Left ventricle myocardium inferior (tissue), 1 donor: Measurements from ENCODE around the gene GPN1. TPM values are rescaled to one million over a fixed set of nuclear protein-coding genes. Genes with fewer than 3 reads are reported as not detected.

Experiments used
- DNase-seq: peaks from one replicate; pipeline ENCODE4 v3.0.0-alpha.2; 2020
- H3K27ac ChIP-seq: fragments of 200-600 bp; replicated peaks from 2 replicates; pipeline ENCODE4 v1.8.0; 2021
- H3K27me3 ChIP-seq: fragments of 200-600 bp; 2 replicates; pipeline ENCODE4 v1.8.0; 2021; ENCODE audit warnings: low read depth
- H3K36me3 ChIP-seq: fragments of 200-600 bp; 2 replicates; pipeline ENCODE4 v1.8.0; 2021
- H3K4me1 ChIP-seq: fragments of 200-600 bp; 2 replicates; pipeline ENCODE4 v1.8.0; 2021
- H3K4me3 ChIP-seq: fragments of 200-600 bp; 2 replicates; pipeline ENCODE4 v1.8.0; 2021; ENCODE audit warnings: mild to moderate bottlenecking, moderate library complexity
- H3K9me3 ChIP-seq: fragments of 200-600 bp; replicated peaks from 2 replicates; pipeline ENCODE4 v1.8.0; 2021
- intact Hi-C: fragments of 100-400 bp; cut with micrococcal nuclease; formaldehyde crosslinking; loops from one replicate; pipeline ENCODE4 v1.11.0; 2022
- long read RNA-seq: library from polyadenylated mRNA; unstranded; transcript quantifications from one replicate; pipeline ENCODE4 v2.0.0, GENCODE V29; 2021
- total RNA-seq: library from RNA; stranded (reverse); fragmentation: NEBNext Ultra II Directional; extraction: Animal tissue kit (Norgen Biotek cat#: 25700); gene quantifications from one replicate; pipeline ENCODE4 v1.2.1, GENCODE V29; 2021
- TF ChIP-seq, protein P1 (sequence below): fragments of 200-600 bp; IDR thresholded peaks from 2 replicates; pipeline ENCODE4 v1.8.0; 2021; ENCODE audit warnings: antibody characterized with exemption, mild to moderate bottlenecking, borderline replicate concordance
- donor health status: DM: no; HTN: yes; CAD: no; lungs with severe emphysema.

Gene GPN1
- total RNA-seq, result 16.6 TPM
- long read RNA-seq, transcript GPN1-212 (14 exons, 1,832 nt), result major isoform, 29 of 35 reads
- long read RNA-seq, partial matches to known transcripts, result 1 of 35 reads
- long read RNA-seq, other reads (novel, unspliced or antisense), result 5 of 35 reads

GRCh38 chr2:27628767-27629709, at the start of gene GPN1, which contains the start of gene CCDC121:
GPN1 (plus strand) TSS chr2:27629050; CDS start chr2:27629059, 9 bp downstream.
CCDC121 (minus strand) TSS chr2:27629012; CDS start chr2:27627799, 1,213 bp downstream.
- peak within 1 kb of the TSS; percentile 82 for H3K27ac ChIP-seq
- H3K27me3 ChIP-seq, result no peaks in the 10 kb centered on the region
- TF ChIP-seq, protein P1, sequence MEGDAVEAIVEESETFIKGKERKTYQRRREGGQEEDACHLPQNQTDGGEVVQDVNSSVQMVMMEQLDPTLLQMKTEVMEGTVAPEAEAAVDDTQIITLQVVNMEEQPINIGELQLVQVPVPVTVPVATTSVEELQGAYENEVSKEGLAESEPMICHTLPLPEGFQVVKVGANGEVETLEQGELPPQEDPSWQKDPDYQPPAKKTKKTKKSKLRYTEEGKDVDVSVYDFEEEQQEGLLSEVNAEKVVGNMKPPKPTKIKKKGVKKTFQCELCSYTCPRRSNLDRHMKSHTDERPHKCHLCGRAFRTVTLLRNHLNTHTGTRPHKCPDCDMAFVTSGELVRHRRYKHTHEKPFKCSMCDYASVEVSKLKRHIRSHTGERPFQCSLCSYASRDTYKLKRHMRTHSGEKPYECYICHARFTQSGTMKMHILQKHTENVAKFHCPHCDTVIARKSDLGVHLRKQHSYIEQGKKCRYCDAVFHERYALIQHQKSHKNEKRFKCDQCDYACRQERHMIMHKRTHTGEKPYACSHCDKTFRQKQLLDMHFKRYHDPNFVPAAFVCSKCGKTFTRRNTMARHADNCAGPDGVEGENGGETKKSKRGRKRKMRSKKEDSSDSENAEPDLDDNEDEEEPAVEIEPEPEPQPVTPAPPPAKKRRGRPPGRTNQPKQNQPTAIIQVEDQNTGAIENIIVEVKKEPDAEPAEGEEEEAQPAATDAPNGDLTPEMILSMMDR, result no peak
- intact Hi-C loops, result no loop called here
- peaks cover 44% of the 10 kb centered on the region for H3K4me1 ChIP-seq
- H3K4me3 ChIP-seq, result peak within 1 kb of the TSS; percentile 85
- H3K9me3 ChIP-seq, result no peaks in the 10 kb centered on the region
- H3K36me3 ChIP-seq, result peaks cover 40% of the 10 kb centered on the region
- peak; percentile 83 for DNase-seq

GRCh38 chr2:27581417-27582128, 47.3 kb upstream of the GPN1 start:
- H3K9me3 ChIP-seq, result peaks cover 38% of the 10 kb centered on the region
- H3K27me3 ChIP-seq, result no peaks in the 10 kb centered on the region
- no peaks in the 10 kb centered on the region for H3K36me3 ChIP-seq
- no peak overlapping the region for H3K4me3 ChIP-seq
- TF ChIP-seq, protein P1, result no peak
- peak overlapping the region; percentile 67 for H3K27ac ChIP-seq
- peaks cover 30% of the 10 kb centered on the region for H3K4me1 ChIP-seq
- intact Hi-C loops, result no loop called here
- no peak for DNase-seq

DNA sequence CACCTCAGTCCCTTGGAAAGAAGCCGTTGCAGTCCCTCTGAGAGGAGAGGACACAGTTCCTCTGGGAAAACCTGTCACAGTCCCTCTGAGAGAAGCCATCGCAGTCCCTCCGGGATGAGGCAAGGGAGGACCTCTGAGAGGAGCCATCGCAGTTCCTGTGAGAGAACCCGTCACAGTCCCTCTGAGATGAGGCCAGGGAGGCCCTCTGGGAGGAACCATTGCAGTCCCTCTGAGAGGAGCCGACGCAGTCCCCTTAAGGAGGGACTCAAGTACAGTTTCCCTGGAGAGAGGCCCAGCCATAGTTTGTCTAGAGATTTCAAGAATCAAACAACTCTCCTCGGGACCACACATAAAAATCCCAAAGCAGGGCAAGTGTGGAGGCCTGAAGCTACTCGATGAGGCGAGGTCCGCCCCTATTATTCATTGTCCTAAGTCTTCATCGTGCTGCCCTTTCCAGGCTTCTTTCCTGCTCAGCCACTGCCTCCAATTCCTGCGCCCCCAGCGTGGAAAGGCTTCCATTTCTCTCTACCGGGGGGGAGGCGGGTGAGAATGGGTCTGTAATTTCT, 46.6 kb upstream of the GPN1 start:
- no peak for DNase-seq
- Histone ChIP-seq H3K36me3 (no peaks in the 10 kb centered on the region), H3K9me3 (peaks cover 32% of the 10 kb centered on the region), H3K27ac (peak overlapping the region; percentile 67), H3K4me3 (peak overlapping the region; percentile 77), H3K4me1 (peaks cover 30% of the 10 kb centered on the region), H3K27me3 (no peaks in the 10 kb centered on the region)
- TF ChIP-seq, protein P1, result no peak
- intact Hi-C loops, result no loop called here

DNA sequence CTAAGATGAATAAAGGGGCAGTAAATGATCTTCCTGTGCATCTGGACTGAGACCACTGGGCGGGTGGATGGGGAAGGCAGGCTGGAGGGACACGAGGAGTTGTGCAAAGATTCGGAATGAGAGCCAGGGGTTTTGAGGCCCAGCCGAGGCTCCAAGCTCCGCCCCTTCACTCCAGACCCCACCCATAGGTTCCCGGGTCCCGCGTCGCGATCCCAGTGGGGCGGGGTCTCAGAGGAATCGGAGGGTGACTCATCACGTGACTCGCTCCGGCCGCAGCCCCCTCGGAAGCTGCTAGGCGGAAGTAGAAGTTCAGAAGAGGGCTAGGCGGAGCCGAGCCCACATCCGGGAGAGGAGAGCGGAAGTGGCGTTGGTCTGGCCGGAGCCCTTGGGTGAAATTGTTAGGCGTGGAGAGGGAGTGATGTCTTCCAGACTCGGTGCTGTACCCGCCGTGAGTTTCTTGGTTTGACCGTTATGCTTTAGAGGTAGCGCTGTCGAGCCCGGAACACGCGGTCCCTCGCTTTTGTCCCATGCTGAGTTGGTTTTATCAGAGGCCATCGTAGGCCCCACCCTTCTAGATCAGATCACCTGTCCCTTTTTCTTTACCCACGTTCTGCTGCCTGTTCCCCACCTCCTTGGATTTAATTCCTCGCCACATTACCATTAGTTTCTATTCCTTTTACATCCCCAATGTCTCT, 46.0 kb upstream of the GPN1 start, which contains the start of gene ZNF512:
ZNF512 (plus strand) TSS at position 348 of the 695 bp plus-strand sequence; CDS start at position 419, 71 bp downstream.
- intact Hi-C loops, result no loop called here
- peaks cover 30% of the 10 kb centered on the region for H3K4me1 ChIP-seq
- TF ChIP-seq, protein P1, result no peak
- H3K4me3 ChIP-seq, result peak within 1 kb of the TSS; percentile 77
- peak; percentile 86 for DNase-seq
- no peaks in the 10 kb centered on the region for H3K36me3 ChIP-seq
- peak within 1 kb of the TSS; percentile 67 for H3K27ac ChIP-seq
- H3K27me3 ChIP-seq, result no peaks in the 10 kb centered on the region
- H3K9me3 ChIP-seq, result peaks cover 25% of the 10 kb centered on the region
